Mesodermal cell (in vitro differentiated cells): Measurements from ENCODE around the gene RNF13.
"Not testable (repeated sequence)": the region's sequence is repeated elsewhere in the genome, so short reads cannot be mapped to it uniquely, and the experiment has no call there.

Source experiments
- H3K27ac ChIP-seq: 2 replicates; pipeline ENCODE4 v1.7.0; 2013; ENCODE audit warnings: mild to moderate bottlenecking, low read depth, low read length, moderate library complexity; ENCODE audit not compliant: severe bottlenecking
- H3K36me3 ChIP-seq: 2 replicates; pipeline ENCODE4 v1.7.1; 2013; ENCODE audit warnings: mild to moderate bottlenecking, low read length, moderate library complexity; ENCODE audit not compliant: control insufficient read depth, insufficient read depth
- H3K4me1 ChIP-seq: one replicate; pipeline ENCODE4 v1.7.1; 2013; ENCODE audit warnings: mild to moderate bottlenecking, low read length; ENCODE audit not compliant: insufficient read depth, control insufficient read depth, poor library complexity, severe bottlenecking
- H3K4me3 ChIP-seq: 2 replicates; pipeline ENCODE4 v1.7.0; 2013; ENCODE audit warnings: low read length, control low read depth, mild to moderate bottlenecking; ENCODE audit not compliant: insufficient read depth, poor library complexity, severe bottlenecking; ENCODE audit errors: extremely low read depth
- H3K9me3 ChIP-seq: 2 replicates; pipeline ENCODE4 v1.7.1; 2013; ENCODE audit warnings: mild to moderate bottlenecking, low read length, moderate library complexity; ENCODE audit not compliant: control insufficient read depth
- WGBS, 2 experiments: methylation state at CpG; one replicate each; pipeline ENCODE4 v1.1.5; 2013; ENCODE audit warnings: missing lambda C conversion rate in 2 of 2; ENCODE audit not compliant: insufficient coverage in 2 of 2; 5-methylcytosine and 5-hydroxymethylcytosine counted together

The RNF13 gene

DNA sequence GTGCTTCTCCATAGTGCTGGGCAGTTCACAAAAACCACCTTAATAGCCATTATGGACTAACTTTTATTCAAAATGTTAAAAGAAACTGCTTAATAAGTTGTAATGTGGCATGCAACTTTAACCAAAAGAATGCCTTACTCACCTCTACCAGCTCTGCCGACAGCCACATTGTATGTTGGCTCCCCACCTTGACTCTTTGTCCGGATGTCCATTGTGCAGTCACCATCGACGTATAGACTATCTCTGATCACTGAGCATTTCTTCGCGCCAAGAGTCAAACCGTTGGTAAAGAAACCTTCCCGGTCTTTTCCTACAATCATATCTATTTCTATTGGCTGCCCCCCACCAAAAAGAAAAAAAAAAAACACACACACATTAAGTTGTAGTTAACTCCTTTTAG, 155.2 kb downstream of the RNF13 start:
- peak overlapping the region; percentile 99 for H3K27ac ChIP-seq
- peak overlapping the region; percentile 81 for H3K4me3 ChIP-seq
- no peaks in the 10 kb centered on the region for H3K9me3 ChIP-seq
- peaks cover 33% of the 10 kb centered on the region for H3K36me3 ChIP-seq
- WGBS, 2 experiments: 12 to 39% methylated on average over 4 to 7 of the region's 8 CpGs
- H3K4me1 ChIP-seq: peaks cover 14% of the 10 kb centered on the region

DNA sequence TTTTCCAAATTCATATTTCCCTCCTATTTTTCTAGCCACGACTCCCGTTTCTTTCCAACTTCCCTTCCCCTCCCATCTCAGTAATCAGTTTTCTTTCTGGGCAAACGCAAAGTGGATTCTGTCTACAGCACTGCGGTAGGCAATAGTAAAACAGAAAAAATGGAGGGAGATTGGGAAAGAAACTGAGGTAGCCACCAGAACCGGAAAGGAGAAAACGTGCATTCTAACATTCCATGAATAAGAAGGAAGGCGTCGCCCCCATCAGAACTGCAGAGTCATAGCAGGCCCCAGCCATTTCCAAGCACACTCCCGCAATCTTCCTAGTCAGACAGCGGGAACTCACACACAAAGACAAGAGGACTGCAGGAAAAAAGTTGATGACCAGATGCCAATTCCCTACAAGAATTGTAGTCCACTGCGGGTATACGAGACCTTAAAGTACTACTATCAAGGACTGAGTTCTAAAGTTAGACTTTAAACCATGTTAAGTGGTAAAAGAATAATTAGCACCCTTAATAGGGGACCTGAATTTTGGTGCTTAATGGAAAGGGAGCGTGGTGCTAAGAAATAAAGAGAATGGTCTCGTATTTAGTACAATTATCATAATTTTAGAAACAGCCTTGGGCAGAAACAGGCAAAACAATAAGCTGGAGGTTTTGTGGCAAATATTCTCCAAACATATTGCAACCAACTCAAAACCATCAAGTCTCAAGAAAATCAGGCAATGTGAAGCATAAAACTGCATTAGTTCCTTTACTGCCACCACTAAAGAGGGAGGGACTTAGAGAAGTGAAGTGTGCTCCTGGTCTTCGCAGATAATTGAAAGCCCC, 156.3 kb downstream of the RNF13 start:
- peak overlapping the region; percentile 99 for H3K27ac ChIP-seq
- peaks cover 14% of the 10 kb centered on the region for H3K4me1 ChIP-seq
- peaks cover 22% of the 10 kb centered on the region for H3K36me3 ChIP-seq
- H3K4me3 ChIP-seq: peak overlapping the region; percentile 81
- 0 to 1% methylated on average over 9 to 11 of the region's 15 CpGs for WGBS, 2 experiments
- H3K9me3 ChIP-seq: no peaks in the 10 kb centered on the region

DNA sequence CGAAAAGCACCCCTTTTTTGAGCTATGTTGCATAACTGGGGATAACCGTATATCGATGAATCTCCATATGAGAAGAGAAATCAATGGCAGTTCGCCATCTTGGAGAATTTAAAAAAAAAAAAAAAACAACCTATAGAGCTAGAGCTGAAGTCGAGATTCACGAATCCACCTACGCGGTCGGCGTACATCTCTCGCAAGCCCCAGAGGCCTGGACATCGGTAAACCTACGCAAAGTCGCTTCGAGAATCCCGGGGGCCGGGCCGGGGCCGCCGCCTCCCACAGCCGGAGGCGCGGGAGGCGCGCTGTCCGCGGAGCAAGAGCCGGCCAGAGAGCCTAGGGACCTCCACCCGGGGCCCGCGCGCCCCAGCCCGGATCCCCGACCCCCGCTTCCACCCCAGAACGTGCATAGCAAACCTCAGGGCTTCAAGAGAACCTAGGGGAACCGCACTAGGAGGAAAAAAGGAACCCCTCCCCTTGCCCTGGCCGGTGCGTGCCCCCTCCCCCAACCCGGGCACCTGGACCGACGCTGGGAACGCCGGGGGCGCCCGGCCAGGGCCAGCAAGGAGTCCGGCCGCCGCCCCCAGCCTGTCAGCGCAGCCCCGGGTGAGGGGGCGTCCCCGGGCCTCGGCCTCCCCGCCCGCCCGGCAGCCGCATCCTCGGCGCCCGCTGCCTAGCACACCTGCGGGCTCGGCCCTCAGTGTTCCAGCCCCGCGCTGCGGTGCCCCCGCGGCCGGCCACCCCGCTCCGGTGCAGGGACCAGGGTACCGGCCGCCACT, 157.1 kb downstream of the RNF13 start:
- WGBS, 2 experiments: 0% methylated on average over 57 to 58 of the region's 73 CpGs
- peaks cover 14% of the 10 kb centered on the region for H3K36me3 ChIP-seq
- peak overlapping the region; percentile 99 for H3K27ac ChIP-seq
- H3K4me3 ChIP-seq: peak overlapping the region; percentile 81
- H3K4me1 ChIP-seq: peaks cover 14% of the 10 kb centered on the region
- no peaks in the 10 kb centered on the region for H3K9me3 ChIP-seq

DNA sequence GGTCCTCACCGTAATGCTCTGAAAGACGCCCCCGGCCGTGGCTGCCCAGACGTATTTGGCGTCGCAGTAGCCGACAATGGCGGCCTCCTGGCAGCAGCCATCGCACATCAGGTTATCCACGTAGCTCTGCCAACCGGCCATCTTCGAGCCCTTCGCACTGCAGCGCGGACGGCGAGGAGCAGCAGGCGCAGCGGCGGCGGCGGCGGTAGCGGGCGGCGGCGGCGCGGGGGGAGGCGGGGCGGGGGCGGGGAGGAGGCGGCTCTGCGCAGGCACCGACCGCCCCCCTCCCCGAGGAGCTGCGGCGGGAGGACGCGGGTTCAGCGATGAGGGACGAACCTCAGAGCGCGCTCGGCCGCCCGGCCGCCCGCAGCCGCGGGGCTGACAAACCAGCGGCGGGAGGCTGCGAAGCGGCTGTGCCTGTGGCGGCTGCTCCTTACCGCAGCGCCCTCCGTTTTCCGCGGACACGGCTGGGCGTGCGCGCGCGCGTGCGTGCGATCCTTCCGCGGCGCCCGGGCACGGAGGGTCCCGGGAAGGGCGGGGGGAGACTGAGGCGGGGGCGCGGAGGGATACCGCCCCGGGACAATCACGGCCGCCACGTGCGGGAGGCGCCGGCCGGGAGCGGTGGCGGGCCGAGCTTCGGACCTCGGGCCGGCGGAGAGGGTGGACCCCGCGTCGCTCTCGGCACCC, 157.8 kb downstream of the RNF13 start, which contains the start of gene PFN2:
Gene PFN2, minus strand, starts transcription at position 180 of the 687 bp plus-strand sequence. Its CDS starts 39 bp downstream, at position 141.
- H3K27ac ChIP-seq: peak within 1 kb of the TSS; percentile 99
- 0 to 1% methylated on average over 22 to 32 of the region's 102 CpGs for WGBS, 2 experiments
- H3K4me1 ChIP-seq: peaks cover 12% of the 10 kb centered on the region
- peak within 1 kb of the TSS; percentile 81 for H3K4me3 ChIP-seq
- no peaks in the 10 kb centered on the region for H3K9me3 ChIP-seq
- H3K36me3 ChIP-seq: peaks cover 8% of the 10 kb centered on the region

DNA sequence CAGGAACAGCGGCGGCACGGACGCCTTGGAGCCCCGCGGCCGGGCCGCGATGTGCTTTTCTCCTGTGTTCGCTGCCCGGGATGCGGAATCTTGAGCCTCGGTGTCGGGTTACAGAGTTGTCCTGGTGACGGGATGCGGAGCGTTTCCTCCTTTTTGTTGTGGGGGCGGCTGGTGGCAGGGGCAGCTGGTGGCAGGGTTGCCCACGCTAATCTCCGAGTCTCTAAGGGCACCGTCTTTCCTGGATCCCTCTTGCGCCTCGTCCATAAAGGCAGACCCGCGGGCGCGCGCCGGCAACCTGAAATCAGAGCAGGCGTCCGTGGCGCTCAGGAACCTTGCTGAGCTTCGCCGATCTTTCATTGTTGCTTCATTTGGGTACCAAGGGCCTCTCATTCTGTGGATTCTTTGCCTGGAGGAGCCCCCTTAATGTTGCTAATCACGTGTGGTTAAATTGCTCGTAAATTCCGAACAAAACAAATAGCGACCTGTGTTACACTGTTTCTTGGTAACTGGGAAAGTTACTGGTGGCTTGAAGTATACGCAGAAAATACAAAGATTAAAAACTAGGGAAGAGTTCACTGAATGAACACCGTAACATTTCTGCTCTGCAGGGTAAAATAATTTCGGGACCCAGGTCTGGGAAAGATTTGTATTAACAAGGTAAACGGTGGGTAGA, 158.5 kb downstream of the RNF13 start:
- H3K27ac ChIP-seq: peak overlapping the region; percentile 90
- peaks cover under 1% of the 10 kb centered on the region for H3K36me3 ChIP-seq
- 1% methylated on average over 32 to 41 of the region's 42 CpGs for WGBS, 2 experiments
- peaks cover 5% of the 10 kb centered on the region for H3K4me1 ChIP-seq
- H3K9me3 ChIP-seq: no peaks in the 10 kb centered on the region
- peak overlapping the region; percentile 81 for H3K4me3 ChIP-seq

DNA sequence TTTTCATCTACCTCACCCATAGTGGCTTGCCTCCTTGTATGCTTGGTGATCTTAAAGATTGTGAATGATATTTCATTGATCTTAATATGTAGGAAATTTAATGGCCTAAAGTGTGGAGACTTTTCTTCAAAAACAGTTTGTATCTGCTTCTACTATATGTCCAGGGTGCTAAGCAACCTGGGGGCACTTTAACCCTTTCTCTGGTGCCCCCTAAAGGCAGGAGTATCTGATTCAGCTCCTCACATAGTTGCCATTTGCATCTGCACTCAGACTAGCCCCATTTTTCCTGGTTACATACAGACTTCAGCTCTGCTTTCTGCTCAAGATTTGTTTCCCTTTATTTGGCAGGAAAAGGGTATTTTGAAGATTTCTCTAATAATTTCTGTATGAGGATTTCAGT, 162.9 kb downstream of the RNF13 start:
- H3K4me3 ChIP-seq: no peak overlapping the region
- no peaks in the 10 kb centered on the region for H3K4me1 ChIP-seq
- no peak overlapping the region for H3K27ac ChIP-seq
- no peaks in the 10 kb centered on the region for H3K9me3 ChIP-seq
- H3K36me3 ChIP-seq: no peaks in the 10 kb centered on the region

DNA sequence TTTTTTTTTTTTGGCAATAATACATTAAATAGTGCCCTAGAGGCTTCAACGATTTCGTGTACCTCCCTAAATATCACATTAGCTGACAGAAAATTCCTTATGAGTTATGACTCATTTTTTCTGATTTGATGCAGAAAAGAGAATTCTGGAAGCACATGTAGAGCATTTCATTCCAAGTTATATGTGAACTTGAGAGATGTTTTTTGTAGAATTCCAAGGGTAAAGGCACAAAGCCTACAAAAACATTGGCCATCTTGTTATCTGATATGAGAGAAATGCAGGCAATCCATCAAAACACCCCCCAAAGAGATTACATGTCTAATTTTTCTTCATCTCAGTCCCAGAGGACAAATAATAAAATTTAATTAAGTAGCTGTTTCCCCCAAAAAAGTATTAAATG, 164.4 kb downstream of the RNF13 start:
- WGBS, 2 experiments: no CpG with 5 or more reads among the region's 2 CpGs
- no peaks in the 10 kb centered on the region for H3K9me3 ChIP-seq
- no peaks in the 10 kb centered on the region for H3K4me1 ChIP-seq
- no peaks in the 10 kb centered on the region for H3K36me3 ChIP-seq
- no peak overlapping the region for H3K4me3 ChIP-seq
- H3K27ac ChIP-seq: no peak overlapping the region

DNA sequence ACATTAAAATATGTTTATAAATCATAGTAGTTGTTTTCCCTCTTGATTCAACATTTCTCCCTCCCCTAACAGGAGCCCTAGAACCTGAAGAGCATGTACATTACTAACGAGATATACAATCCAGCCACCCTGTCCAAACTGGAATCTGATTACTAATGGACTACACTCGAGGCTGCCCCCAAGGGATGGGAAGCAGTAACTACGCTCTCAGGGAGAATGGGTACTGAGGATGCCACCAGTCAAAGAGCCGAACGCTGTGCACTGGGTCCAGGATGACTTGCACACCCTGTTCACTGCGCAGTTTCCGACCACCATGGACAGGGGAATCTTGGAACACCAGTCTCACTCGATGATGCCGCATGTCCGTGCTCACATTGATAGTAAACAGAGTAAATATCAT, 169.0 kb downstream of the RNF13 start:
- H3K4me1 ChIP-seq, H3K9me3 ChIP-seq, H3K27ac ChIP-seq, H3K36me3 ChIP-seq, H3K4me3 ChIP-seq: not testable (repeated sequence)
- no CpG with 5 or more reads among the region's 10 CpGs for WGBS, 2 experiments

DNA sequence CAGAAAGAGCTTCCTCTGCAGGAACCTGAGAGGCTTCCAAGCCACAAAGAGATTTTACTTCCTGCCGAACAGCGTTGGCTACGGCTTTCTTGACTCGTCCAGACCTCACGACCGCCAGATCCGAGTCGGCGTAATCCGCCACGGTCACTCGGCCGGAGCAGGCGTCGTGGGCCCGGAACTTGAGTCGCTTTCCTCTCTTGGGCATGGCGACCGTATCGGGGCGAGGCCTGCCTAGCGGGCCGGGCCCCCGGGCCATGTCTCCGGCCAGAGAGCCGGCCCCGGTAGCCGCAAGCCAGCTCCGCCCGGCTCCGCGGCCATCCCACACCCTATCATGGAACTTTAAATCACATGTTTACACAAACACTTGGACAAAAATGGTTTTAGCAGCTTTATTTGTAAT, 170.0 kb downstream of the RNF13 start:
- not testable (repeated sequence) for H3K27ac ChIP-seq, H3K36me3 ChIP-seq, H3K4me1 ChIP-seq, H3K9me3 ChIP-seq, H3K4me3 ChIP-seq
- 97% methylated on average over 22 to 26 of the region's 32 CpGs for WGBS, 2 experiments

DNA sequence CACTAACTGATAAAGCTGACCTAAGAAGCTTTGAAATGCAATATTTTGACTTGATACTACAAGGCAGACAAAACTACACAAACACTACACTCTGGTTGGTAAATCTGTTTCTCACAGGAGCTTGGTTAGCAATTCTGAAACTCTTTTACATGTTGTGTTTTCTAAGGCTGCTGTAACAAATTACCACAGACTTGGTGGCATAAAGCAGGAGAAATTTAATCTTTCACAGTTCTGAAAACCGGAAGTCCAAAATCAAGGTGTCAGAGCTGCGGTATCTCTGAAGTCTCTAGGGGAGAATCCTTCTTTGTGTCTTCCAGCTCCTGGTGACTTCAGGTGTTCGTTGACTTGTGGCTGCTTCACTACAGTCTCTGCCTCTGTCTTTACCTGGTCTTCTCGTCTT, 170.6 kb downstream of the RNF13 start:
- Histone ChIP-seq H3K27ac (no peak overlapping the region), H3K4me3 (no peak overlapping the region), H3K36me3 (no peaks in the 10 kb centered on the region), H3K9me3 (no peaks in the 10 kb centered on the region), H3K4me1 (no peaks in the 10 kb centered on the region)
- 87 to 90% methylated on average over 3 of the region's 4 CpGs for WGBS, 2 experiments
